Stimulated activated CD4-positive, alpha-beta T cell treated with anti-CD3 and anti-CD28 coated beads, Interleukin-1b, Interleukin-23, amount 100 ng/mL, for 4 hours (primary cell): ENCODE results near the gene SEZ6.

Experiments used
- DNase-seq, 2 donors: peaks; one replicate each; pipeline ENCODE4 v3.0.0-alpha.2; 2020; ENCODE audit warnings: low read depth in 2 of 2

The SEZ6 gene

GRCh38 chr17:28954886-28955285 is 50.9 kb downstream of the SEZ6 start:
- DNase-seq: no peak

GRCh38 chr17:28953444-28954118 is 52.3 kb downstream of the SEZ6 start:
- DNase-seq: peak; percentile 15 to 32

GRCh38 chr17:28951991-28952975 is 53.5 kb downstream of the SEZ6 start:
- DNase-seq: peak; percentile 77 to 88

- peak; percentile 97 to 98 for DNase-seq
These were observed 54.3 kb downstream of the SEZ6 start, which contains the start of gene PHF12 for GRCh38 chr17:28951428-28951990. Gene PHF12, minus strand, starts transcription at chr17:28951518. Its CDS starts 558 bp downstream, at chr17:28950960.

- DNase-seq: peak in 1 of 2 donors; percentile 4
These were observed 54.9 kb downstream of the SEZ6 start for GRCh38 chr17:28950752-28951427.

- peak; percentile 10 to 39 for DNase-seq
These were observed 55.6 kb downstream of the SEZ6 start for GRCh38 chr17:28950017-28950751.

- DNase-seq: peak; percentile 27 to 56
These were observed 56.4 kb downstream of the SEZ6 start for GRCh38 chr17:28949185-28950016.

- no peak for DNase-seq
These were observed 57.0 kb downstream of the SEZ6 start for GRCh38 chr17:28948873-28949184.

- DNase-seq: no peak
These were observed 57.5 kb downstream of the SEZ6 start for GRCh38 chr17:28948342-28948741.

GRCh38 chr17:28947639-28948038 is 58.2 kb downstream of the SEZ6 start:
- no peak for DNase-seq

GRCh38 chr17:28946239-28946638 is 59.6 kb downstream of the SEZ6 start:
- no peak for DNase-seq

GRCh38 chr17:28944862-28945741 is 60.7 kb downstream of the SEZ6 start:
- DNase-seq: no peak

- no peak for DNase-seq
These were observed 61.5 kb downstream of the SEZ6 start for GRCh38 chr17:28944343-28944742.

- DNase-seq: no peak
These were observed 62.9 kb downstream of the SEZ6 start for GRCh38 chr17:28942925-28943324.

GRCh38 chr17:28941251-28941650 is 64.6 kb downstream of the SEZ6 start:
- DNase-seq: no peak

- no peak for DNase-seq
These were observed 65.2 kb downstream of the SEZ6 start for GRCh38 chr17:28940675-28941074.

- no peak for DNase-seq
These were observed 65.7 kb downstream of the SEZ6 start for GRCh38 chr17:28940142-28940541.

GRCh38 chr17:28938552-28938951 is 67.3 kb downstream of the SEZ6 start:
- no peak for DNase-seq

- DNase-seq: no peak
These were observed 68.6 kb downstream of the SEZ6 start for GRCh38 chr17:28937044-28937729.
